HG03039 (cell line): ENCODE measurements around the gene AHCTF1.
A peak's percentile ranks its signal among the peaks of the same experiment; 100 is the strongest.

ENCODE experiments used
- ATAC-seq: cut with Tn5 transposase; IDR thresholded peaks from one replicate; pipeline ENCODE4 v1.9.1; 2021; ENCODE audit warnings: mild to moderate bottlenecking, moderate library complexity; ENCODE audit not compliant: unreplicated experiment

The AHCTF1 gene

DNA sequence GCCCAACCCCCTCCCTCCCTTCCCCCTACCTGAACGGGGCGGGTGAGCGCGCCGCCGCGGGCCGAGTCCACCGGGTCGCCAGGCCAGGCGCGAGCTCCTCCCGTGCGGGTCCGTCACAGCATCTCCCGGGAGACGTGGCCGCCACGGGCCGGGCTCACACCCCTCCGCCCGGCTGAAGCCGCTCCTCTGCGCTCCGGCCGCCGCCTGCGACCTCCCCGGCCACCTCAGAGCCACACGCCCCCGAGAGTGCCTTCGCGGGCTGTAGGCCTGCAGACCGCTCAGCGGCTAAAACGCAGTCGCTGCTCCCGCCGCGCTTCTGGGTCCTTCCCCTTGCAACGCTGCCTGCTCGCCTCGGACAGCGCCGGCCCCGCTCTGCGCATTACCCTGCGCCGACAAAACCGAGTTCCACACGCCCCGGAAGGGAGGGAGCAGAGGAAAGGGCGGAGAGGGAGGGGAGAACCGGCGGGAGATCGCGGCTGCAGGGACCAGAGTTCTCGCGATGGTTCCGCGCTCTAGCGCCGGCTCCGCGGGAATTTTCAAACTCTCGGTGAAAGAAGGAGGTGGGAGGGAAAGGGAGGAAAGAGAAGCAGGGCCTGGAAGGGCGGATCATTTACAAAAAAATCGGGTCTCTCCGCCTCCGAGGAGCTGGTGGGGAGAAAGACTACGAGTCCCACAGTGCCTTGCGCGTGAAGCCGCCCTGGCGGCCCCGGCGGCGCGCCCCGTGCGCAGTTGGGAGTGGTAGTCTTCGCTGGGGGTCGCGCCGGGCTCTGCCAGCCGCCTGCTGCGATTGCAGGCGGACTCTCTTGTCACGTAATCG lies at the start of gene AHCTF1:
TSS of gene AHCTF1 (minus strand) at position 400 of the 817 bp plus-strand sequence. CDS start 13,578 bp downstream, outside the sequence.
- ATAC-seq = peak; percentile 89

DNA sequence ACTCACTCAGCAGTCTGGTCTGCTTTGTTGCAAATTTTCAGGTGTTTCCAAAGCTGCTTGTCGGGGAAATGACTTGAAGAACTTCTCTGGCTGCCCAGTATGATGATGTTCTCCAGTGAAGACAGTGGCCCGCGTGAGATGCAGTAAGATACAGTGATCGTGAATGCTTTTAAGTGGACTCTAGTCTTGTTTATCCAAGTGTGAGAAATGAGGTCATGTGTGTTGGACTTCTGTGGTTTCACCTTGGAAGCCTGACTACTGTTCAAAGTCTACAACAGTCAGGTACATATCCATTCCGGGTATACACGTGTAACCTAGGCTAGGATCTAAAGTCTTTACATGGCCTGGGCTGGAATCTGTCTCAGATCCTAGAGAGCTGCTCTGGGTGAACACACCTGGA lies 47.0 kb upstream of the AHCTF1 start:
- ATAC-seq = no peak

GRCh38 chr1:246978281-246978680 lies 46.5 kb upstream of the AHCTF1 start:
- no peak for ATAC-seq

DNA sequence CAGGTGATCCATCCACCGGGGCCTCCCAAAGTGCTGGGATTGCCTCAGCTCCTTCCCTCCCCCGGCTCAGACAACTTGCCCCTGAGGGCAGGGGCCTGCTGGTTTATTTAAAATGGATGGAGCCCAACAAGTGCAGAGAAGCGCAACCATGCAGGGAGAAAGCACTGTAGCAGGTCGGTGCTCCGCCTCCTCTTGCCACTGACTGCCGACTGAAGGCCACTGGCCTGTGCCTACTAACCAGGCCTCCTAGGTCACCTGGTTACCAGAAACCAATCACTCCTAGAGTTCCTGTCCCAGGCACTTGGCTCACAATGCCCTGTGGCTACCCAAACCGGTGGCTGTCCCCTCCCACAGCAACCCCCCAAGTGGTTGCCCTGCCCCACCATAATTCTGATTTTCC lies 40.2 kb upstream of the AHCTF1 start:
- no peak for ATAC-seq

- ATAC-seq = no peak
Observed at GRCh38 chr1:246971090-246971721, 39.5 kb upstream of the AHCTF1 start.

DNA sequence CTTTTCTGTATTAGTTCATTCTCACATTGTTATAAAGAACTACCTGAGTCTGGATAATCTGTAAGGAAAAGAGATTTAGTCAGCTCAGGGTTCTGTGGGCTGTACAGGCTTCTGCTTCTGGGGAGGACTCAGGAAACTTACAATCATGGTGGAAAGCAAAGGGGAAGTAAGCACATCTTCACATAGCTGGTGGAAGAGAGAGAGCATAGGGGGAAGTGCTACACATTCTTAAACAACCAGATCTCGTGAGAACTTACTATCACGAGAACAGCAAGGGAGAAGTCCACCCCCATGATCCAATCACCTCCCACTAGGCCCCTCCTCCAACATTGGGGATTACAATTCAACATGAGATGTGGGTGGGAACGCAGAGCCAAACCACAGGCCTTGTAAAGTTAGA lies 37.9 kb upstream of the AHCTF1 start:
- no peak for ATAC-seq

DNA sequence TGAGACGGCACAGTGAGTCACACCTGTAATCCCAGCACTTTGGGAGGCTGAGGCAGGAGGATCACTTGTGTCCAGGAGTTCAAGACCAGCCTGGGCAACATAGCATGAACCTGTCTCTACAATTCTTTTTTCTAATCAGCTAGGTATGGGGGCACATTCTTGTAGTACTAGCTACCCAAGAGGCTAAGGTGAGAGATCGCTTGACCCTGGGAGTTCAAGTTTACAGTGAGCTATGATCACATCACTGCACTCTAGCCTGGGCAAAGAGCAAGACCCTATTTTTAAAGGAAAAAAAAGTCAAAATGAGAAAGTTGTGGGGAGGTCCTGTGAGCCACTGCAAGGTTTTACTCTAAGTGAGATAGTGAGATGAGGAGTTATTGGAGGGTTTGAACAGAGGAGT lies 34.8 kb upstream of the AHCTF1 start:
- no peak for ATAC-seq

- no peak for ATAC-seq
Observed at GRCh38 chr1:246959944-246960693, 28.4 kb upstream of the AHCTF1 start.

GRCh38 chr1:246954126-246954525 lies 22.4 kb upstream of the AHCTF1 start:
- ATAC-seq = no peak

DNA sequence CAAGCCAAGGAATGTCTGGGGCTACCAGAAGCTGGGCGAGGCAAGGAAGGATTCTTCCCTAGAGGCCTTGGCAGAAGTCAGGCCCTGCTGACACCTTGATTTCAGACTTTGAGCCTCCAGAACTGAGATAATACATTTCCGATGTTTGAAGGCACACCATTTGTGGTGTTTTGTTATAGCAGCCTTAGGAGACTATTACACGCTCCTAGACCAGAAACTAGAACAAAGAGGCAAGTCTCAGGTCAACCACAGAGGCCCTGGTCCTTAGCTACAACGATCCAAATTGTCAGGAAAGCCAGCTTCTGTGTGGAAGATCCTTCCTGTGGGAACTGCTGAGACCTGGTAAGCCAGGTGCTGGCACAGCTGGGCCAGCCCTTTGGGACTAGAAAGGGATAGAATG lies 19.7 kb upstream of the AHCTF1 start:
- ATAC-seq = no peak

DNA sequence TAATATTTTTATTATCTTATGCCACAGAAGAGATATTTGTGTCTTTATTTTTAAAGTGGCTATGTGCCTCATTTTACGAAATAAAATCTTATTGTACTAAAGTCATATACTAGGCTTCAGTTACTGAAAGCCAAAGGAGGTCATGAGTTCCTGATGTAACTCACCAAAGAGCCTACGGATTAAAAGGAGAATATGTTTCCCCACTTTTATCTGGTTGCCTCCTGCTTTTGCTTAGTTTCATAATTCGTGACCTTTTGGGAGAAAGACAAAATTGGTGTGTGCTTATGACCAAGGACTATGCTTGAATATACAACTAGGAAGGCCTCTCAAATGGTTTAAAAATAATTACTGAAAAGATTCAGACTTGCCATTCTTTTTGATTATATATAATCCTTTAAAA lies 18.2 kb upstream of the AHCTF1 start:
- no peak for ATAC-seq

DNA sequence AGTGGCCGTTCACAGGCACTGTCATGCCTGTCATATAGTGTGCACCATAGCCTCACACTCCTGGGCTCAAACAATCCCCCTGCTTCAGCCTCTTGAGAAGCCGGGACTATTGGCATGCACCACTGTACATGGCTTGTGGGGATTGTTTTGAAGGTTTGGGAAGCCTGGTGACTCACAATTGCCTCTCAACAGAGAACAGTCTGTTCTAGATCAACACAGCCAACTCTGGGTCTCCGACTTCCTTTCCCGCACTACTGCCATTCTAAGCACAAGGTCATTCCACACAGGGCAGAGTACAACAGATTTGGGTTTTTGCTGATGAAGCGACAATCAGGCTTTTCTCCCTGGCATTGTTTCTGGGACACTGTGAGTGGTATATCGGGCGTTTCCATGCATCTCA lies 15.5 kb upstream of the AHCTF1 start:
- no peak for ATAC-seq

DNA sequence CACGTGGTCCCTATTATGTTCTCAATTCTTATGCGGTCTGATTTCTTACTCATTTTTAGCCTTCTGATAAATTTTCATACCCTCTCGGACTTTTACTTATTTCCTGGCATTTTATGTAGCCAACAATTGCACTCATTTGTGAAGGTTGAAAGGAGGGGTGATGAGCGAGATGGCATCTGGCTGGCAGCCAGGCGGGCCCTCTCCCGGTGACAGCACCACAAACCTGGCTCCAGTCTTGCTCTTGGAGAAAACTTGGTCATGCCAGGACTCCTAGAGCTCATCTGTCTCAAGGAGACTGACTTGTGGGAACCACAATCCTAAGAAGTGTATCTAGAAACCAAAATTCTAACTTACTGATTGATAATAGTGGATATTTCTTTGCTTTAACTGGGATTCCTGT lies 14.6 kb upstream of the AHCTF1 start:
- ATAC-seq = no peak

GRCh38 chr1:246934765-246935164 lies 3.0 kb upstream of the AHCTF1 start:
- ATAC-seq = no peak

DNA sequence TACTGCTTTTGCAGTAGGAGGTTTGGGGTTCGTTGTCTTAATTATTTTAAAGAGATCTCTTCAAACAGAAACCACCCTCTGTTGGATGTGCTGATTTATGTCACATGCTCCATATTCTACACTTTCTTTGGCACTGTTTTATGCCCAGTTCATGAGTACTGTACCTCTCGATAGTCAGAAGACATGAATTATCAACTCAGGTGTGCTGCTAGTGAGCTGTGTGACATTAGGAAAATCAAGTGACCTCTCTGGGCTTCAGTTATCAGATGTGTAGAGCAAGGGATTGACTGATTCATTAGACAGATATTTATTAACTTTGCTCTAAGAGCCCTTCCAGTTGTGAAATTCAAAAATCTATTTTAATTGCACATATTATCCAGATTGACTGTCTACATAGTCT lies 2.1 kb upstream of the AHCTF1 start:
- ATAC-seq = no peak

DNA sequence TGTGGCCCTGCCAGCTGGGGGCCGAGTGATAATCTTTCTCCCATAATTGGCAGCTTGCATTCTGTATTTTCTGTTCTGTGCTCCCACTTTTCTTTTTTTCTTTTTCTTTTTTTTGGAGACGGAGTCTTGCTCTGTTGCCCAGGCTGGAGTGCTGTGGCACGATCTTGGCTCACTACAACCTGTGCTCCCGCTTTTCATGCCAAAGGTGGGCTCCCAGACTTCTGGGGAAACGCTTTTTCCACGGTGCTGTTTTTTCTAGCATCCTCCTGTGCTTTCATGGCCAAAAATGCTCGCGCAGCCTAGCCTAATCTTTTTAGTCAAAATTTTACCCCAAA lies 585 bp upstream of the AHCTF1 start:
- no peak for ATAC-seq

GRCh38 chr1:246930830-246931548 lies 759 bp downstream of the AHCTF1 start:
- peak; percentile 24 for ATAC-seq

DNA sequence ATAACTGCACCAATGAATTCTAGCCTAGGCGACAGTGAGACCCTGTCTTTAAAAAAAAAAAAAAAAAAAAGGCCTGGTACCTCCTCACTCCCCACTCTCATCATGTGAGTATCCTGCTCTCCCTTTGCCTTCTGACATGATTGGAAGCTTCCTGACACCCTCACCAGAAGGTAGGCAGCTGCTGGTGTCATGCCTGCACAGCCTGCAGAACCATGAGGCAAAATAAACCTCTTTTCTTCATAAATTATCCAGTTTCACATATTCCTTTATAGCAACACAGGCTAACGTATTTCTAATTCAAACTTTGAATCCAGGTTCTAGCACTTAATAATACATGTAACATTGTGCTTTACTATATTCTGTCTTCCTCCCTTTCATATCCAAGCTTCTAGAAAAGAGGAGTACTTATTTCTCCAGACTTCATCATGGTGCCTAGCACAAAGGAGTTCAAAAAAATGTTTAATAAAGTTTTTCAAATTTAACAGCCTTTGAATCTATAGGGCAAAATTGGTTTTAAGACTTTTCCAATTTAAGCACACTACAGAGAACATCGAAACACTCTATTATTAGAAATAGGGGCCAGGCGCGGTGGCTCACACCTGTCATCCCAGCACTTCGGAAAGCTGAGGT lies 5.6 kb downstream of the AHCTF1 start:
- ATAC-seq = no peak

GRCh38 chr1:246923900-246924299 lies 7.8 kb downstream of the AHCTF1 start:
- ATAC-seq = no peak

DNA sequence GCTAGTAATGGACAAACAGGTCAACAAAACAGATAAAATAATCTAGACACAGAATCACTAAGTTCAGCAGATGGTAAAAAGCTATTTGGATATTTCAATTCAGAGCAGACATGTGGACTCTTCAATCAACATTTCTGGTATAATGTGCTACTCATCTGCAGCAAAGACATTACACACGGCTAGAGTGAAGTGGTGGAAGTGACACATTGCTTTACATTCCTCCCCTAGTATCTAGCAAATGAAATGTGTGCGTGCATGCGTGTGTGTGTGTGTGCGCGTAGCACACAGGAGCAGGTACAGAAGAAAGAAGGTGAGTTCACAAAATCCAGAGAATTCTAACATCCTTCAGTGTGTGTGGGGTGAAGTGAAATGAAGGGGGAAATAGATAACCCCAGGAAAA lies 8.3 kb downstream of the AHCTF1 start:
- no peak for ATAC-seq

GRCh38 chr1:246921481-246921880 lies 10.3 kb downstream of the AHCTF1 start:
- ATAC-seq = no peak
